Mesothelial cell of epicardium (in vitro differentiated cells): ENCODE data around the gene ZFHX2. TPM values are rescaled to one million over a fixed set of nuclear protein-coding genes. Genes with fewer than 3 reads are reported as not detected.

Experiments used
- DNase-seq, 2 experiments: peaks; one replicate each; pipeline ENCODE4 v3.0.0; 2021; ENCODE audit warnings: low spot score in 2 of 2; ENCODE audit not compliant: unreplicated experiment in 2 of 2
- H3K27ac Mint-ChIP-seq: 2 replicates; pipeline ENCODE4 v1.8.0; 2021; ENCODE audit warnings: mixed read lengths
- H3K27me3 Mint-ChIP-seq: 2 replicates; pipeline ENCODE4 v1.8.0; 2021; ENCODE audit warnings: low read depth, mixed read lengths
- H3K36me3 Mint-ChIP-seq: 2 replicates; pipeline ENCODE4 v1.8.0; 2021; ENCODE audit warnings: mixed read lengths
- H3K4me1 Mint-ChIP-seq: 2 replicates; pipeline ENCODE4 v1.8.0; 2021; ENCODE audit warnings: mixed read lengths
- H3K4me3 Mint-ChIP-seq: 2 replicates; pipeline ENCODE4 v1.8.0; 2021; ENCODE audit warnings: mild to moderate bottlenecking, moderate library complexity, mixed read lengths
- H3K9me3 Mint-ChIP-seq: 2 replicates; pipeline ENCODE4 v1.8.0; 2021; ENCODE audit warnings: mixed read lengths
- total RNA-seq: library from RNA; stranded (reverse); gene quantifications from 3 replicates; pipeline ENCODE4 v1.2.1, GENCODE V29; 2021
- TF ChIP-seq, protein P1 (sequence below): fragments of 200-600 bp; sonication (generic); IDR thresholded peaks from one replicate; pipeline ENCODE4 v1.5.0; 2021; ENCODE audit warnings: antibody characterized with exemption; ENCODE audit not compliant: unreplicated experiment

Gene ZFHX2
- total RNA-seq, 1 donor from 2014 or later, result 13.7 TPM

DNA sequence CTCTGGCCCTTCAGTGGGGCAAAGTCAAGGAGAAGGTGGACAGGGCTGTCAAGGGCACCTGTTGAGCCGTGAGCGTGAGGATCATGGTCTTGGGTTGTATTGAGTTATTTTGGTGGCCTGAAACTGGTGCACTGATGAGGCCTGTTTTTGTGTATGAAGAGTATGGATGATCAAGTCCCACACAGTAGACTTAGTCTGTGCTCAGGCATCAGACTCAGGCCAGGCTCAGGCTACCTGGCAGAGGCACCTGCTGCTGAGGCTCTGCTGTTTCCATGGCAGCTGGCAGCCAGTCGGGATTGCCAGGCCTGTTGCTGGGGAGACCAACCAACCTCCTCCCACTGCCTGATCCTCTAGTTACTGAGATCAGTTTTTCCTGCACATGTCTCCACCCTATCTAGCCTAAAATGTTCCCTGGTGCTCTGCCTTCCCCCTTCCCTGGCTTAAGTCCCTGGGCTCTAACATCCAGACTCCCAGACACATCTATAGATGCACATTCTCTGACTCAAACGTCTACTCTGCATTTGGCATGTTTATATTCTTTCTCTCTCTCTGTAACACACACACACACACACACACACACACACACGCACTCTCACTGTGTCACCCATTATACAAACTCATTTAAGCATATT, 21.9 kb upstream of the ZFHX2 start:
- no peak overlapping the region for H3K4me3 Mint-ChIP-seq
- no peak for DNase-seq
- no peak overlapping the region for H3K27ac Mint-ChIP-seq
- H3K4me1 Mint-ChIP-seq, result peaks cover 28% of the 10 kb centered on the region
- no peaks in the 10 kb centered on the region for H3K9me3 Mint-ChIP-seq
- TF ChIP-seq, protein P1, sequence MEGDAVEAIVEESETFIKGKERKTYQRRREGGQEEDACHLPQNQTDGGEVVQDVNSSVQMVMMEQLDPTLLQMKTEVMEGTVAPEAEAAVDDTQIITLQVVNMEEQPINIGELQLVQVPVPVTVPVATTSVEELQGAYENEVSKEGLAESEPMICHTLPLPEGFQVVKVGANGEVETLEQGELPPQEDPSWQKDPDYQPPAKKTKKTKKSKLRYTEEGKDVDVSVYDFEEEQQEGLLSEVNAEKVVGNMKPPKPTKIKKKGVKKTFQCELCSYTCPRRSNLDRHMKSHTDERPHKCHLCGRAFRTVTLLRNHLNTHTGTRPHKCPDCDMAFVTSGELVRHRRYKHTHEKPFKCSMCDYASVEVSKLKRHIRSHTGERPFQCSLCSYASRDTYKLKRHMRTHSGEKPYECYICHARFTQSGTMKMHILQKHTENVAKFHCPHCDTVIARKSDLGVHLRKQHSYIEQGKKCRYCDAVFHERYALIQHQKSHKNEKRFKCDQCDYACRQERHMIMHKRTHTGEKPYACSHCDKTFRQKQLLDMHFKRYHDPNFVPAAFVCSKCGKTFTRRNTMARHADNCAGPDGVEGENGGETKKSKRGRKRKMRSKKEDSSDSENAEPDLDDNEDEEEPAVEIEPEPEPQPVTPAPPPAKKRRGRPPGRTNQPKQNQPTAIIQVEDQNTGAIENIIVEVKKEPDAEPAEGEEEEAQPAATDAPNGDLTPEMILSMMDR, result no peak
- peaks cover 3% of the 10 kb centered on the region for H3K36me3 Mint-ChIP-seq
- H3K27me3 Mint-ChIP-seq, result peaks cover 65% of the 10 kb centered on the region

DNA sequence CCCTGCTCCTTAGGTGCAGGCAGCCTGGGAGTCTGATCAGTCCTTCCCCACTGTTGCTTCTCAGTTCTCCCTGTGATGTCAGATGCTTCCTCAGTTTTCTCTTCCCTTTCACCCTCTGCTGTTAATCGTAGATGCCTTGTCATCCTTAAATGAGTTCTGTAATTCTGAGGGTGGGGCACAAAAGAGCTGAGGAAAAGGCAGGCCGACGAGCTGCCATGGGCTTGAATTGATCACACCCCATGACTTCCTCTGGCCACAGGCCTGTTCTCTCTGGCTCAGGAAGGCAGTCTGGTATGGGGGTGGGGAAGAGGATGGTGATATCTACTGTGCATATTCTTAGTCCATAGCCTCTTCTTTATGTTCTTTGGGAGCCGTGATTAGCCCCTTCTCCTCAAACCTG, 21.3 kb upstream of the ZFHX2 start:
- TF ChIP-seq, protein P1, result no peak
- Mint-ChIP-seq H3K4me3 (no peak overlapping the region), H3K36me3 (peaks cover 3% of the 10 kb centered on the region), H3K27me3 (peaks cover 58% of the 10 kb centered on the region), H3K27ac (no peak overlapping the region), H3K4me1 (peaks cover 31% of the 10 kb centered on the region), H3K9me3 (no peaks in the 10 kb centered on the region)
- no peak for DNase-seq

DNA sequence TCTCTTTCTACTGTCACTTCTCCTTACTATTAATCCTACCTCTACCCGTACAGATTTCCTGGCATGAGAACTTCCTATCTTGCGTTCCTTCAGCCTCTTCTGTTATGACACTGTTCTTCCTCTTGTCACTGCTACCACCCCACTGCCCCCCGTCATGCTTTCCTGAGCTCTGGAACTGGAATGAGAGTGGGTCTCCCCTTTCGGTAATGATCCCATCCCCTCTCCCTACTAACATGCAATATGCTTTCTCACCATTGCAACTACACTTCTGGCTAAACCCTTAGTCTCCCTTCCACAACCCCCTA, 20.9 kb upstream of the ZFHX2 start:
- Mint-ChIP-seq H3K36me3 (peaks cover 3% of the 10 kb centered on the region), H3K27me3 (peaks cover 55% of the 10 kb centered on the region), H3K9me3 (no peaks in the 10 kb centered on the region), H3K27ac (no peak overlapping the region), H3K4me1 (peaks cover 35% of the 10 kb centered on the region), H3K4me3 (no peak overlapping the region)
- TF ChIP-seq, protein P1, result no peak
- no peak for DNase-seq

DNA sequence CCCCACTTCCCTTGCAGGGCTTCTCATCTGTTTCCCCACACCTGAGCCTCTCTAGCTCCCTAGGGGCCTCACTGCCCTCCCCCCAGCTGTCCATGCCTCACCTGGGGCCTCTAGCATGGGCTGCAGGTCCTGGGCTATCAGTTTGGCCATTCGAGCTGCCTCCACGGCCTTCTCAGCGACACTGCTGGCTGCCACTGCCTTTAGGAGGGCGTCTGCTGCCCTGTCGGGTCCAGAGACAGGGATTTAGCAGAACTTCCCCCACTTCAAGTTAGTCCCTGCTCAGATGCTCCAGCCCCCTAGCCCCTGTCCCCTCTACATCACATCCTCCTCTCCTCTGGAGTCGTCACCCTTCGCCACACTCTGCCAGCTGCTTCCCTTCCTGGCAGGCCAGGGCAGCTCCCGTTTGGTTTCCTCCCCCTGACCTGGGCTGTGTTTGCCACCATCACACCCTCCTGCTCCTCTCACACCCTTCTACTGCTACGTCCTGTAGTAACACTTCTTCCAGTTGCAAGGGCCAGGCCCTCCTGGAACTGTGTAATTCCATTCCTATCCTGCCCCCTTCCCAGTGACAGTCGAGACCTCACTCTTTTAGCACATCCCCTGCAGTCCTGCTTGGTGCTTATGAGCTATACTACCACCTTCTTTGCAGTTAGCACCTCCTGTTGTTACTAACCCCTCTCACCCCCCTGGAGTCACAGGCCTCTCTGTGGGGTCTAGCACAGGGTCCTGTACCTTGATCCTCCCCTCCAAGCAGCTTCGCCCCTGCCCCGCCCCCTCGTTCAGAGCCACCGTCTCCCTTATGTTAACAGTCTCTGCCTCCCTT, 20.3 kb upstream of the ZFHX2 start:
- Mint-ChIP-seq H3K27ac (no peak overlapping the region), H3K4me1 (peaks cover 37% of the 10 kb centered on the region), H3K27me3 (peaks cover 50% of the 10 kb centered on the region), H3K9me3 (no peaks in the 10 kb centered on the region), H3K4me3 (no peak overlapping the region), H3K36me3 (peaks cover 3% of the 10 kb centered on the region)
- TF ChIP-seq, protein P1, result no peak
- DNase-seq, result no peak

DNA sequence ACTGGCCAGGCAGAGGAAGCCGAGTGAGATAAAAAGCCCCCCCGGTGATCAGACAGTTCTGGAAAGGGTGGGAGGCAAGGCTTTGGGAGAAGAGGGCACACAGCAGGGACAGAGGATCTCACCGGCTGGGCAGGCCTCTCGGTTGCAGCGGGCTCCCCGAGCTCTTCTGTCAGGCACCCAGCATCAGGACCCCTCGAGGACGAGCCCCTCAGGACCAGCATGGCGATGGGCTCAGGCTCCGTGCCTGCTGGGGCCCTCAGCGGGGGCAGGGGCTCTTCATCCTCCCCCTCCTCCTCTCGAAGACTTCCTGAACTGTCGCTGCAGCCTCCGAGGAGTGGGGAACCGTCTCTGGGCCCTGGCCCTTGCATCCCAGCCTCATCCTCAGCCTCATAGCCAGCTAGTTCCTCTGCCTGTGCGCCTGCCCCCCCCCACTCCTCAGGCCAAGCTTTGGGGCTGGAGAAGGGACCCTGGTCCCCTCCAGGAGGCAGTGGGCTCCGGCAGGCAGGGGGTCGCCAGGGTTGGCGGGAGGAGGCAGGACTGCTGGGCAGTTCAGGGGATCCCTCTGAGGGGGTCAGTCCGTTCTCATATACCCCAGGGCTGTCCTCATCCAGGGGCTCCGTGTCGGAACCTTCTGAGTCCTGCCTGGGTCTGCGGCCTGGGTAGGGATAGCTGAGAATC, 19.4 kb upstream of the ZFHX2 start:
- TF ChIP-seq, protein P1, result no peak
- no peak for DNase-seq
- Mint-ChIP-seq H3K4me3 (no peak overlapping the region), H3K27me3 (peaks cover 43% of the 10 kb centered on the region), H3K9me3 (no peaks in the 10 kb centered on the region), H3K4me1 (peaks cover 36% of the 10 kb centered on the region), H3K36me3 (peaks cover 3% of the 10 kb centered on the region), H3K27ac (no peak overlapping the region)
